ENCODE results near the gene FAM151B.
A peak's percentile ranks its signal among the peaks of the same experiment; 100 is the strongest.
"Not testable (repeated sequence)": the region's sequence is repeated elsewhere in the genome, so short reads cannot be mapped to it uniquely, and the experiment has no call there.

FAM151B gene, protein sequence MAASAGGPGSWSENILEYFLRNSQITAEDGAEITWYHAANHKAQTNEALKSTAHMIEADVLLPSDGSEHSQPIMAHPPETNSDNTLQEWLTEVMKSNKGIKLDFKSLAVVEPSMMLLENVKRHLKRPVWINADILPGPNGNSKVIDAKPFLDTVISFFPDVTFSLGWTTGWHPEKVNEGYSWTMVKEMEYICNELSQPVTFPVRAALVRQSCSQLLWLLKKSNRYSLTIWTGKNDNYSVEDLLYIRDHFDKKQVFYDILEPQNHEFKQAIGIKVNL

GRCh38 chr5:80487829-80488721, at the start of gene FAM151B:
TSS of gene FAM151B (plus strand) at chr5:80488100. CDS start at chr5:80488124, 24 bp downstream.
- DNase-seq: peak; percentile 88 to 94 (median 91)

DNA sequence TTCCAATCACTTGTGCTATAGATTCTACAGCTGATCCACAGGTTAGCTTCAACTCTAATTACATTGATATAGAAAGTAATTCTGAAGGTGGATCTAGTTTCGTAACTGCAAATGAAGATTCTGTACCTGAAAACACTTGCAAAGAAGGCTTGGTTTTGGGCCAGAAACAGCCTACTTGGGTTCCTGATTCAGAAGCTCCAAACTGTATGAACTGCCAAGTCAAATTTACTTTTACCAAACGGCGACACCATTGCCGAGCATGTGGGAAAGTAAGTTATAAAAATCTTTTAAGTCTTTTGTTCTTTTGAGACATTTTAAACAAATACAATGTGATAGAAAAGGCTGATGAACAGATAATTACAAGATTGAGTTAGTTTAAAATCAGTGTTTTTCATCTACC, 49.2 kb upstream of the FAM151B start:
- no peak for DNase-seq

DNA sequence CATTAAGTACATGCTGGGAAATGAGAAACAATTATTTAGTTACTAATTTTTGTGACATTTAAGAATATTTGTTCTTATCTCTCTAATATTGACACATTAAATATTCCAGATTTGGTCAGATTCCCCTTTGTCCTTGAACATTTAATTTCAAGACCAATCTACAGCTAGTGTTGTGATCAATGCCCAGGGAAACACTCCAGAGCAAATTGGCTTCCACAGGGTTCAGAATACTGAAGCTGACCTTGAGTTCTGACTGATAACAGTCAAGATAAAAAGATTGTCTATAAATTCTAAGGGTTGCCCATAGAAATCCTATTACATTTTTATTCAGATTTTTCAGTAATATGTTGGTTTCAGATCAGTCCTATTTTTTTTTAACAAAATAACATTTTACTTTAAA, 48.7 kb upstream of the FAM151B start:
- DNase-seq: no peak

- DNase-seq: no peak
Observed at GRCh38 chr5:80442742-80443141, 45.2 kb upstream of the FAM151B start.

DNA sequence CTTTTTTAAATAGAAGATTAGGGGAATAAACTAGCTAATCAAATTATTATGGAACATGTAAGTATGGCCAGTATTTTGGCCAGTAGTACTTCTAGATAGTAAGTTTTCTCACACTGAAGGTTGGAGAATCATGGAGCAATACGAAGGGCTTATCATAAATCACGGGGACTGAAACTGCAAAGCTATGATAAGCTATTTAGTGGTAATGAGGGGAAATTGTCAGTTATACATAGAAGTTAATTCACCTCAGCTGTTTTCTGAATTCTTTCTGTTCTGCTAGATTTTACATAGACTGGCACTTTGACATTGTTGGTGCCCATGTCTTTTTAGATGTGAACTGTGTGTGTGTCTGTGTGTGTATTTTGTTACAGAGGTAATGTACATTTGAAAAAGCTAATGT, 34.5 kb upstream of the FAM151B start:
- DNase-seq: no peak

- no peak for DNase-seq
Observed at GRCh38 chr5:80463269-80463668, 24.6 kb upstream of the FAM151B start.

DNA sequence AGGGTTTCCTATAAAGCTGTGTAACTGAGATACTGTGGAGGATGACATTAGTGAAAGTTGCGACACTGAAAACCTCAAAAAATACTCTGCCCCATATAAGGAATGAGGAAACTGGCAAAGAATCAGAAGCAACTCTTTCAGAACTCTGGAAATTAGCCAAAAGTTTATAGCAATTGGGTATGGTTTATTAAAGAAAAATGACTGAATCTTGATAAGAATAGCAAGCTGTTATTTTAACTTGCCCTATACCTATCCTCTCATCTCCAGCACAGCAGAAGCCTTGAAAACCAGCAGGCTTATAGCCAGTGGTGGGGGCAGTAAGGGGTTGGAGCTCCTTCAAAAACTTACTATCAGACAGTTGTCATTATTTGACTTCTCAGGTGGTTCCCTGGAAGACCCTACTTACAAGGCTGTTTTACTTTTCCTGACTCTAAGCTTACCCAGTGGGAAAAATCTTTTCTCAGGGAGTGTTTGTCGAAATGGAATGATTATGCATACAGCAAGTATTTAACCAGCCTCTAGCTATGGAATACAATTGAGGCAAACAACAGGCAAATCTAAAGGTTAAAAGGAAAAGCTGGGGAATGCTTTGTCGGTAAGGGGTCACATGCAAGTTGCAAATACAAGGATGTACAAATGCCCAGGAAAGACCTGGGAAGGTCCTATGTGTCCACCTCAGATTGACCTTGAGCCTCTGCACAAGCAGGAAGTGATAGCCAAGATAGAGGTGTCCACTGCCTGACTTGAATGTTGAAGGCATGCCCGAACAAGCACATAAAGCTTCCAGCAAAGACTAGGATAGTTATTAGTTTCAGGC, 21.0 kb upstream of the FAM151B start:
- peak; percentile 49 to 76 (median 74) for DNase-seq

GRCh38 chr5:80468131-80468530, 19.8 kb upstream of the FAM151B start:
- DNase-seq: no peak

DNA sequence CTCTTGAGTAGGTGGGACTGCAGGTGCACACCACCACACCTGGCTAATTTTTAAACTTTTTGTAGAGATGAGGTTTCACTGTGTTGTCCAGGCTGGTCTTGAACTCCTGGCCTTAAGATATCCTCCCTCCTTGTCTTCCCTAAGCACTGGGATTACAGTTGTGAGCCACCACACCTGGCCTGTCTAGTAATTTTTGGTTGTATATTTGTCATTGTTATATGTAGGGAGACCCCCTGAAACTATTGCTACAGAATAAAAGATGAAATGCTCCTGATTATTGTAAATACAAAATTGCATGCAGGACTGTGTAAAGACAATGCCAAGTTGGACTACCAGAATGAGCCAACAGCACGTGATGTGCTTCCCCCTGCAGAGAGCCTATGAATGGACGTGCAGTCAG, 17.3 kb upstream of the FAM151B start:
- not testable (repeated sequence) for DNase-seq

GRCh38 chr5:80474929-80475328, 13.0 kb upstream of the FAM151B start:
- DNase-seq: no peak

DNA sequence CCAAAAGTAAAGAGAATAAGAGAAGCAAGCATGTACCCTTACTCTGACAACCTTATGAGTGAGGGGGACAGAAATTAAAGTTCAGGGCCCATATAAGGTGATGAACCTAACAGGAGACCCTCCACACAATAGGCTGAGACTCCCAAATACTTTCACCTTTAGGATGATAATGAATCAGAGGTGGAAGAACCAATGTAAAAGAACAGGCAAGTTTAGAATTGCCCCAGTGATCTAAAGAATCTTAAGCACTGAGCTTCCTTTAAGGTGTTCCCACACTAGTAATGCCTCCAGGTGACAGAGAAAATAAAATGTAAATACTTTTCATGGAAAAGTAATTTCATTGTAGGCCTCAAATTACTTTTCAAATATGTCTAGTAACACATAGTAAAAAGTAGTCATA, 8.2 kb upstream of the FAM151B start:
- DNase-seq: no peak

GRCh38 chr5:80480354-80480753, 7.5 kb upstream of the FAM151B start:
- DNase-seq: no peak

- peak; percentile 60 to 74 (median 60) for DNase-seq
Observed at GRCh38 chr5:80481019-80481893, 6.6 kb upstream of the FAM151B start.

GRCh38 chr5:80482578-80482977, 5.3 kb upstream of the FAM151B start:
- no peak for DNase-seq

GRCh38 chr5:80483636-80484232, 4.2 kb upstream of the FAM151B start:
- no peak for DNase-seq

DNA sequence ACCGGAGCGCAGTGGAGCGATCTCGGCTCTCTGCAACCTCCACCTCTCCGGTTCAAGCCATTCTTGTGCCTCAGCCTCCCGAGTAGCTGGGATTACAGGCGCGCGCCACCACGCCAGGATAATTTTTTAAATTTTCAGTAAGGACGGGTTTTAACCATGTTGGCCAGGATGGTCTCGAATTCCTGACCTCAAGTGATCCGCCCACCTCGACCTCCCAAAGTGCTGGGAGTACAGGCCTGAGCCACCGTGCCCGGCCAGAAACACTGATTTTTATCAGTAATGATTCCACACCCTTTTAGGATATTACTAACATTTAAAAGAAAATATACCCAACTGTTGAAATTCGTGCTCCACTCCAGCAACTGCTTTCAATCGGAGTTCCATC, 464 bp upstream of the FAM151B start:
- no peak for DNase-seq

GRCh38 chr5:80491296-80491695, 3.4 kb downstream of the FAM151B start:
- no peak for DNase-seq

DNA sequence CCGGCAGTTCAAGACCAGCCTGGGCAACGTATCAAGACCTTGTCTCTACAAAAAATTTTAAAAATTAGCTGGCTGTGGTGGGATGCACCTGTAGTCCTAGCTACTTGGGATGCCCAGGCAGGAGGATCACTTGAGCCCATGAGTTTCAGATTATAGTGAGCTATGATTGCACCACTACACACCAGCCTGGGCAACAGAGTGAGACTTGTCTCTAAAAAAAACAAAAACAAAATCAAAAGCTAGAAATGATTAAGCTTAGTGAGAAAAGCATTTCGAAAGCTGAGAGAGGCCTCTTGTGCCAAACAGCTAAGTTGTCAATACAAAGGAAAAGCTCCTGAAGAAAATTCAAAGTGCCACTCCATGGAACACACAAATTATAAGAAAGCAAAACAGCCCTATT, 4.8 kb downstream of the FAM151B start:
- no peak for DNase-seq

DNA sequence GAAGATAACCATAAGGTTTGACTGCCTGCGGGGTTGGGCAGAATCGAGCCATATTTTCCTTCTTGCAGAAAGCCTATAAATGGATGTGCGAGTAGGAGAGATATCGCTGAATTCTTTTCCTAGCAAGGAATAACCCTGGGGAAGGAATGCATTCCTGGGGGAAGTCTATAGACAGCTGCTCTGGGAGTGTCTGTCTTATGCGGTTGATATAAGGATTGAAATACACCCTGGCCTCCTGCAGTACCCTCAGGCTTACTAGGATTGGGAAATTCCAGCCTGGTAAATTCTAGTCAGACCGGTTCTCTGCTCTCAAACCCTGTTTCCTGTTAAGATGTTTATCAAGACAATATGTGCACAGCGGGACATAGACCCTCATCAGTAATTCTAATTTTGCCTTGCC, 5.5 kb downstream of the FAM151B start:
- not testable (repeated sequence) for DNase-seq

DNA sequence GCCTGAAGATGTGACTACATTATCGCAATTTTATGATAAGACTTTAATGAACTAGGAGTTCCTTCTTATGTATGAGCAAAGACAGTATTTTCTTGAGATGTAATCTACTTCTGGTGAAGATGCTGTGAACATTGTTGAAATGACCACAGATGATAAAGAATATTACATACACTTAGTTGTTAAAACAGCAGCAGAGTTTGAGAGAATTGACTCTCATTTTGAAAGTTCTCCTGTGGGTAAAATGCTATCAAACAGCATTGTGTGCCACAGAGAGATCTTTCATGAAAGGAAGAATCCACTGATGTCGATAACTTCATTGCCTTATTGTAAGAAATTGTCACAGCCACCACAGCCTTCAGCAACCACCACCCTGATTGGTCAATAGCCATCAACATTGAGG, 8.0 kb downstream of the FAM151B start:
- no peak for DNase-seq

GRCh38 chr5:80502800-80503199, 14.9 kb downstream of the FAM151B start:
- DNase-seq: peak in 1 of 3 donors; percentile 29

DNA sequence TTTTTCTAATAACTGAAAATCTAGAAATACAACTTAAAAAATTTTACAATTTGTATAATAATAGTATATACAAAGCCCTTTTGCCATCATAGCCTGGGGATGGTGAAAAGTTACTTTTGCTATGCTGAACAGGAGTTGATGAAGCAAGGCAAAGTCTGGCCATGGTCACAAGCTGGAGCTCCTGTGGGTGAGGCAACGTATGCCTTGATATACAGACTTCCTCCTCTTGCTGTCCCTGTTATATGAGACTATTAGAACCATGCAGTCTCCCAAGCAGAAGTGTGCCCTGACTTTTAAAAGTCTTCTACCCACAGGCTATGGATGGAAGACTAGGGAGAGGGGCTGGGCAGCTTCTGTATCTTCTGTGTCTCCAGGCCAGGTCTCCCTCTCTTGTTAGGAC, 15.7 kb downstream of the FAM151B start:
- DNase-seq: peak; percentile 59 to 64 (median 63)

All from suppressor macrophage treated with lipopolysaccharide for 1 hour (primary cell).